GM18526 (cell line): Measurements from ENCODE around the gene SIAE.

Experiments used
- POLR2A ChIP-seq: IDR thresholded peaks from 3 replicates; pipeline ENCODE4 v1.6.1; 2011; ENCODE audit not compliant: insufficient read length; ENCODE audit errors: extremely low read depth

SIAE gene

GRCh38 chr11:124643605-124644425 is 29.7 kb downstream of the SIAE start:
- TF ChIP-seq POLR2A, result no peak

DNA sequence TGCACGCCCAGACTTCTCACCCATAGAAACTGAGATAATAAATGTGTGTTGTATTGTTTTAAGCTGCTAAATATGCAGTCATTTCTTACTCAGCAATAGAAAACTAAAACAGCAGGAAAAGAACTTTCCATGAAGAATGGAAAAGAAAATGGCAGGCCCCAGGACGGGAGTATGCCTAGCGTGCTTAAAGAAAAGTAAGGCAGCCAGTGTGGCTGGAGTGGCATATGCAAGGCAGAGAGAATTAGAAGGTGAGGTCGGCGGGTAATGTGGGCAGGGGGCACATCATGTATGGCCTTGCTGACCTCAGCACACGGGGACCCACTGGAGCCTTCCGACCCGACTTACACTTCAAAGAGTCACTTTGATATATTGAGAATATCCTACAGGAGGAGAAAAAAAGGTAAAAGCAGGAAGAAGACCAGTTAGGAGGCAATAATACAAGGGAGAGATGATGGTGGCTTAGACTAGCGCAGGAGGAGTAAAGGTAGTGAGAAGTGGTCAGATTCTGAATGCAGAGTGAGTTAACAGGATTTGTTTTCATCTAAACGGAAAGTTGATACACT is 30.4 kb downstream of the SIAE start:
- no peak for TF ChIP-seq POLR2A

GRCh38 chr11:124642628-124643027 is 30.9 kb downstream of the SIAE start:
- TF ChIP-seq POLR2A, result no peak

DNA sequence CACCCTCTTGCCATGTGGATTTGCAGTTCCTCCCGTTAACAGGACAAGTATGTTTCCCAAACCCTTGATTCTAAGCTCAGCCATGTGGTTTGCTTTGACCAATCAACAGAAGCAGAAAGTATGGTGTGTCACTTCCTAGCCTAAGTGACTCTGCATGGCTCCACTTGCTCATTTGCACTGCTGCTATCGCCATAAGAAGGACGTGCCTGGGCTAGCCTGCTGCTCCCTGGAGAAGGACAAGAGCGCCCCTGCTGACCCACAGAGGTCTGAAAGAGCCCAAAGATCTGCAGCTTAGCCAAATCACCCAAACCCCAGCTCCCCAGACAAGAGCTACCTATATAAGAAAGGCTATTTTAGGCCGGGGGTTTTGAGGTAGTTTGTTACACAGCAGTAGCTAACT is 32.9 kb downstream of the SIAE start:
- no peak for TF ChIP-seq POLR2A

DNA sequence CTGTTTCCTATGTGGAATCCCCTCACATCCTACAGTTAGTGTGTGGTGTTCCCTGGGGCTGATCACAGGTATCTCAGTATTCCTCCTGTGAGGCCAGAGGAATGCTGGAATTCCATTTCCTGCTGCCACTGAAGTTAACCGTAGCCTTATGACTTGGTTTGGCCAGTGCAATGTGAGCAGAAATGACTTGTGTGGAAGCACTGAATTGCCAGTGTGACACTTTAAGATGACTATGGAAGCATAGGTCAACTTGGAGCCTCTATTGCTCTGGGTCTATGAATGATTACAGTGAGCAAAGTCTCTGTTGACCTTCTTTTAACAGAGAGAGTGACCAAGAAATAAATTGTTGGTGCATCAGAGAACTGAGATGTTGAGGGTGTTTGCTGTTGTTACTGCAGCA is 34.4 kb downstream of the SIAE start:
- no peak for TF ChIP-seq POLR2A

DNA sequence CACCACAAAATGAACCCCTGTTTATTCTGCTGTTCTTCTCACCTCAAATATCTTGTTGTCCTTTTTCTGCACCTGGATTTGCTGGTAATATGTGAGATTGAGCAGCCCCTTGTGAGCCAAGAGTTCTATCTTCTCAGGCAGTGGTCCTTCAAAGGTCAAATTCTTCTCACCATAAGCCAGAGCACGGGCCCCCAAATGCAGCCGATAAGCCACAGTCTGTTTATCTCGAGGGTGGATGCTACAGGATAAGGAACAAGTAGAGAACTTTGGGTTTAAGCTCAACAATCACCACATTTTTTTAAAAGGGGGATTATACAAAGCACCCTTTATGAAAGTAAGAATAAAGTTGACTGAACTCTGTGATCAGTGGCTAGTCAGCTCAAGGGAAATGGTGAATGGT is 35.0 kb downstream of the SIAE start:
- no peak for TF ChIP-seq POLR2A

DNA sequence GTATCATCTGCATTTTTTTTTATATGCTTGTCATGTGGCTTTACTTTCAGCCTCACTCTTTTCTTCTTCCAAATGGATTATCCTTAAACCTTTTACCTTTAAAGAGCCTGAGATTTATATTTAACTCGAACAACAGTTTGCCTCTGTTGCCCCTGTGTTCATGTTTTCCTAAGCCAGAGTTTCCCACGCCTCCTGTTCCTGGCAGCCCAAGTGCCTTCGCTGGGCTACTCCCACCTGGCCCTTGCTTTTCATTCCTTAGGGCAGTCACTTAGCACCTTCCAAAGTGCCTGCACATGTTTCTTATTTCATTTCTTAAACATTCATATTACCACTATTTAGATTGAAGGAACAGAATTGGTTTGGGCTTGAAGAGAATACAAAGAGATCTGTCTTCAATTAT is 37.6 kb downstream of the SIAE start:
- no peak for TF ChIP-seq POLR2A

- TF ChIP-seq POLR2A, result no peak
Measured at GRCh38 chr11:124633355-124633754, 40.2 kb downstream of the SIAE start.

- no peak for TF ChIP-seq POLR2A
Measured at GRCh38 chr11:124629961-124630360, 43.6 kb downstream of the SIAE start.

DNA sequence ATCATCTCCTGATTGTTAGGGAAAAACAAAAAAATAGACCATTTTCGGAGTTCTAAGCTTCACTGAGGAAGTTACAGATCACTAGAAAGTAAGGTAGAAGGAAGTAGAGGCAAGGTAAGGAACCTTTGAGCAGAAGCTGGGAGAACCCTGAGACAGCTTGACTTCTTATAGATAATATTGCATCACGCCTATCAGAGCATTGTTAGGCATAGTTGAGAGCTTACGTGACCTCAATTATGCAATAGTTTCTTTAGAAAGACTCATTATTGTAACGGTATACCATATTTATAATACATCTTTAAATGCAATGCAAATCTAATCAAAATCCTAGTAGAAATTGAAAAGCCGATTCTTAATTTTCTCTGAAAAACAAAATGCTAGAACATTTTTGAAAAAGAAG is 46.0 kb downstream of the SIAE start:
- TF ChIP-seq POLR2A, result no peak

GRCh38 chr11:124625504-124626168 is 47.9 kb downstream of the SIAE start:
- TF ChIP-seq POLR2A, result no peak

GRCh38 chr11:124623861-124624525 is 49.5 kb downstream of the SIAE start:
- TF ChIP-seq POLR2A, result no peak

- peak; percentile 94 for TF ChIP-seq POLR2A
Measured at GRCh38 chr11:124622531-124623451, 50.7 kb downstream of the SIAE start, which contains the start of gene TBRG1. Gene TBRG1, plus strand, starts transcription at chr11:124622864. Its CDS starts 220 bp downstream, at chr11:124623084.

DNA sequence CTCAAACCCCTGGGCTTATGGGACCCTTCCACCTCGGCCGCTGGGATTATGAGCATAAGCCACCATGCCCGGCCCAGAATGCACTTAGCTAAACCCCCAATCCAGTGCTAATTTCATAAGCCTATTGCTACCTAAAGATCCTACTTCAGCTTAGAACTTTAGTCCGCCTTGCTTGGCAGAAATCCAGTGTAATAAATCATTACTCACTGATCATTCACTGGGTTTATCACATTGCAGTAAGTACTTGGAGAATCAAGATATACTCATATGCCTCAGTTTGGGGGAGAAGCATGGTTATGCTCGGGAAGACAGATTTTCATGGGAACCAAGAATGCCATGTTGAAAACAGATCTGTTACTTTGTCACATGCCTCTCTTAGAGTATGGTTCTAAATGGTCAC is 54.7 kb downstream of the SIAE start:
- TF ChIP-seq POLR2A, result no peak
